GM12872 (cell line): ENCODE results near the gene HSPB6.

ENCODE experiments used
- CTCF ChIP-seq: IDR thresholded peaks from 3 replicates; pipeline ENCODE4 v1.5.1; 2011; ENCODE audit warnings: low read depth, mild to moderate bottlenecking, low read length, moderate library complexity; ENCODE audit not compliant: insufficient read depth

The HSPB6 gene

GRCh38 chr19:35757749-35758608 is 1.1 kb upstream of the HSPB6 start, which contains the start of gene PROSER3:
PROSER3 (plus strand) TSS chr19:35758176; CDS start chr19:35758216, 40 bp downstream.
- TF ChIP-seq CTCF: no peak

- no peak for TF ChIP-seq CTCF
Measured at GRCh38 chr19:35757231-35757748, 461 bp upstream of the HSPB6 start.

GRCh38 chr19:35755550-35756376 is 1.1 kb downstream of the HSPB6 start:
- TF ChIP-seq CTCF: no peak

- no peak for TF ChIP-seq CTCF
Measured at GRCh38 chr19:35755131-35755549, 1.7 kb downstream of the HSPB6 start.

- TF ChIP-seq CTCF: no peak
Measured at GRCh38 chr19:35754370-35755130, 2.3 kb downstream of the HSPB6 start.

- TF ChIP-seq CTCF: no peak
Measured at GRCh38 chr19:35753634-35754369, 3.0 kb downstream of the HSPB6 start.
